Duodenal mucosa (tissue), 2 donors: ENCODE measurements around the gene ZBTB37.
"Not testable (repeated sequence)": the region's sequence is repeated elsewhere in the genome, so short reads cannot be mapped to it uniquely, and the experiment has no call there.

ENCODE experiments used
- H3K27ac ChIP-seq: one replicate; pipeline ENCODE4 v1.7.0; 2013; ENCODE audit warnings: low read depth, low read length
- H3K27me3 ChIP-seq, 2 donors: one replicate each; pipeline ENCODE4 v1.7.0; 2013; ENCODE audit warnings: low read length in 2 of 2, control low read depth in 1 of 2; ENCODE audit not compliant: insufficient read depth in 2 of 2, control insufficient read depth in 1 of 2
- H3K36me3 ChIP-seq, 2 donors: one replicate each; pipeline ENCODE4 v1.7.0; 2013; ENCODE audit warnings: low read length in 2 of 2, control low read depth in 1 of 2; ENCODE audit not compliant: insufficient read depth in 2 of 2, control insufficient read depth in 1 of 2
- H3K4me1 ChIP-seq, 2 donors: one replicate each; pipeline ENCODE4 v1.7.0; 2013; ENCODE audit warnings: low read length in 2 of 2, control low read depth in 1 of 2; ENCODE audit not compliant: insufficient read depth in 2 of 2, control insufficient read depth in 1 of 2
- H3K4me3 ChIP-seq, 2 donors: one replicate each; pipeline ENCODE4 v1.7.0; 2013; ENCODE audit warnings: low read length in 2 of 2, low read depth in 1 of 2
- H3K9ac ChIP-seq, 2 donors: one replicate each; pipeline ENCODE4 v1.7.0; 2013; ENCODE audit warnings: low read length in 2 of 2, low read depth in 1 of 2
- H3K9me3 ChIP-seq, 2 donors: one replicate each; pipeline ENCODE4 v1.7.0; 2013; ENCODE audit warnings: low read length in 2 of 2, control low read depth in 1 of 2; ENCODE audit not compliant: control insufficient read depth in 1 of 2

ZBTB37 gene

DNA sequence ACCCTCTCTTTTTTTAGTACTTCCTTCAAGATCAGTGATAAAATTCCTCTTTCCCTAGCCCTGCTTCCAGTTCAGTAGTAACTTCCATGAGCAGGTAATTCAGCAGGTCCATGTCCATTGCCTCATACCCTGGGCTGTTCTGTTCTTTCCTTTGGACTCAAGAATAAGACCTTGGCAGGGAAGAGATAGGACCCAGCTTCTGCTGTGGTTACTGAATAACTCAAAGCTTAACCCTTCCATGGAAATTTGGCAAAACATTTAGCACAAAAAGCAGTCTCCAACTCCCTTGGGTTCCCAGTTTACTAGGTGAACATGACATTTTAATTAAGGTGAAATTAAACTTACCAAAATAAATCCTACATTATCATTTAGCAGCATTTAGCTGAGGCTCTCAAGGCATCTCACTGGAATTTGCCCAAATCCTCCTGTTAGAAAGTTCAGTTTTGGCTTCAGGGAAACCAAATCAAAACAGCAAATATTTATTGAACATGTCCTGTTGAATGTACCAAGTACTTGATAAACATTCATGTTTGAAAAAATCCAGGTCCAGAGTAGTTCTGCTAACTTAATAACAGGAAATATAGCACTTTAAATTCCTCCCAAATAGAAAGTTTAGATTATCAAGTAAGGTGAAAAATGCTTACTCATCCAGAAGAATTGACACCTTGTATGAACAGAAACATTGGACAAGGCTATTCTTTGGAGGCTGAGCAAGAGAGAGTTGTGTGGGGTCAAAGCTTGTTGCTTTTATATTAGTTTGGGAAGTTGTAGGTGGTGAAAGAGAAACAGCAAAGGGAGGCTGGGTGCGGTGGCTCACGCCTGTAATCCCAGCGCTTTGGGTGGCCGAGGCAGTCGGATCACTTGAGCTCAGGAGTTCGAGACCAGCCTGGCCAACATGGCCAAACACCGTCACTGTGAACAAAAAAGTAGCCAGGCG, 57.4 kb downstream of the ZBTB37 start:
- no peaks in the 10 kb centered on the region for H3K27me3 ChIP-seq
- H3K9ac ChIP-seq: no peak overlapping the region
- no peaks in the 10 kb centered on the region for H3K9me3 ChIP-seq
- H3K27ac ChIP-seq: no peak overlapping the region
- no peak overlapping the region for H3K4me3 ChIP-seq
- H3K4me1 ChIP-seq: peaks cover 9 to 11% of the 10 kb centered on the region in 2 donors
- no peaks in the 10 kb centered on the region for H3K36me3 ChIP-seq

- H3K27me3 ChIP-seq, H3K9me3 ChIP-seq, H3K4me3 ChIP-seq, H3K36me3 ChIP-seq, H3K4me1 ChIP-seq, H3K9ac ChIP-seq, H3K27ac ChIP-seq: not testable (repeated sequence)
Measured at GRCh38 chr1:173930541-173930940, 62.4 kb downstream of the ZBTB37 start.

GRCh38 chr1:173934440-173934839, 66.3 kb downstream of the ZBTB37 start:
- Histone ChIP-seq H3K4me3 (no peak overlapping the region), H3K4me1 (no peaks in the 10 kb centered on the region), H3K27me3 (no peaks in the 10 kb centered on the region), H3K36me3 (peaks cover 14 to 33% of the 10 kb centered on the region in 2 donors), H3K9ac (no peak overlapping the region), H3K9me3 (no peaks in the 10 kb centered on the region), H3K27ac (no peak overlapping the region)

DNA sequence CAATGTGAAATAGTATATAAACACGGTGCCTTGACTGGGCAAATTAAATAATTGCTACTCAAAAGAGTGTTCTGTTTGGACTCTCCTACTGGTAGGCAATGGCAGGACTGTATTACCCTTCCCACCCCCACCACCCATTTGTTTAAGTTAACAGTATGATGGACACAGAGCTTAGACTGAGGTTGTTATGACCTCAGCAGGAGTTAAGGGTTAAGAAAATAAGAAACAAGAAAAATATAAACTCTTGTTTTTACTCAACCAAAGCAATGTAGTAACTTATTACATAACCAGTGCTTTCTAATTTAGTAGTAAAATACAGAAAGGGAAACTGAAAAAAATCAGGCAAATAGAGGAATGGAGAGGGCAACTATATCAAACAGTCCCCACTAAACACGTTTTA, 68.9 kb downstream of the ZBTB37 start:
- Histone ChIP-seq H3K4me1 (no peaks in the 10 kb centered on the region), H3K9me3 (no peaks in the 10 kb centered on the region), H3K36me3 (peaks cover 19 to 51% of the 10 kb centered on the region in 2 donors), H3K4me3 (no peak overlapping the region), H3K27me3 (no peaks in the 10 kb centered on the region), H3K27ac (no peak overlapping the region), H3K9ac (no peak overlapping the region)

GRCh38 chr1:173946380-173946921, 78.3 kb downstream of the ZBTB37 start:
- H3K36me3 ChIP-seq: peaks cover 43 to 82% of the 10 kb centered on the region in 2 donors

GRCh38 chr1:173948594-173948993, 80.4 kb downstream of the ZBTB37 start:
- Histone ChIP-seq H3K9ac (no peak overlapping the region), H3K4me3 (no peak overlapping the region), H3K4me1 (no peaks in the 10 kb centered on the region), H3K27ac (no peak overlapping the region), H3K27me3 (no peaks in the 10 kb centered on the region), H3K36me3 (peaks cover 38 to 83% of the 10 kb centered on the region in 2 donors), H3K9me3 (no peaks in the 10 kb centered on the region)

More at GRCh38 chr1:173946380-173946921, 78.3 kb downstream of the ZBTB37 start:
- no peaks in the 10 kb centered on the region for H3K9me3 ChIP-seq
- H3K4me1 ChIP-seq: no peaks in the 10 kb centered on the region
- no peaks in the 10 kb centered on the region for H3K27me3 ChIP-seq
- H3K9ac ChIP-seq: no peak overlapping the region
- no peak overlapping the region for H3K4me3 ChIP-seq
- no peak overlapping the region for H3K27ac ChIP-seq
